Glutamatergic neuron (in vitro differentiated cells): ENCODE data around the gene PLCD4. TPM values are rescaled to one million over a fixed set of nuclear protein-coding genes. Genes with fewer than 3 reads are reported as not detected.

ENCODE experiments used
- DNase-seq: peaks from one replicate; pipeline ENCODE4 v3.0.0; 2022
- H3K27ac Mint-ChIP-seq: one replicate; pipeline ENCODE4 v1.8.0; 2020; ENCODE audit warnings: mild to moderate bottlenecking, mixed read lengths, inconsistent platforms; ENCODE audit not compliant: unreplicated experiment
- H3K27me3 Mint-ChIP-seq: one replicate; pipeline ENCODE4 v1.8.0; 2020; ENCODE audit warnings: mild to moderate bottlenecking, moderate library complexity, mixed read lengths, inconsistent platforms; ENCODE audit not compliant: unreplicated experiment
- H3K36me3 Mint-ChIP-seq: one replicate; pipeline ENCODE4 v1.8.0; 2020; ENCODE audit warnings: mild to moderate bottlenecking, mixed read lengths, inconsistent platforms; ENCODE audit not compliant: unreplicated experiment
- H3K4me1 Mint-ChIP-seq: one replicate; pipeline ENCODE4 v1.8.0; 2020; ENCODE audit warnings: mild to moderate bottlenecking, low read depth, mixed read lengths, inconsistent platforms; ENCODE audit not compliant: unreplicated experiment
- H3K4me3 Mint-ChIP-seq: one replicate; pipeline ENCODE4 v1.8.0; 2020; ENCODE audit warnings: mild to moderate bottlenecking, mixed read lengths, inconsistent platforms; ENCODE audit not compliant: unreplicated experiment
- H3K9me3 Mint-ChIP-seq: one replicate; pipeline ENCODE4 v1.8.0; 2020; ENCODE audit warnings: mild to moderate bottlenecking, moderate library complexity, mixed read lengths, inconsistent platforms; ENCODE audit not compliant: unreplicated experiment
- CTCF ChIP-seq: fragments of 200-600 bp; sonication (generic); IDR thresholded peaks from one replicate; pipeline ENCODE4 v1.5.0; 2021; ENCODE audit not compliant: partially characterized antibody, unreplicated experiment
- total RNA-seq: library from RNA; stranded (reverse); fragmentation: NEBNext Ultra II Directional; extraction: Animal tissue kit (Norgen Biotek cat#: 25700); gene quantifications from one replicate; pipeline ENCODE4 v1.2.1, GENCODE V29; 2021; ENCODE audit not compliant: unreplicated experiment

PLCD4 gene
- total RNA-seq, 1 donor from 2014 or later: 1.9 TPM

GRCh38 chr2:218648787-218649100, 41.0 kb downstream of the PLCD4 start:
- Mint-ChIP-seq H3K4me3 (no peak overlapping the region), H3K36me3 (no peaks in the 10 kb centered on the region), H3K27me3 (no peaks in the 10 kb centered on the region), H3K27ac (no peak overlapping the region), H3K9me3 (no peaks in the 10 kb centered on the region), H3K4me1 (no peaks in the 10 kb centered on the region)
- peak; percentile 25 for TF ChIP-seq CTCF
- DNase-seq: no peak

- Mint-ChIP-seq H3K27ac (no peak overlapping the region), H3K36me3 (no peaks in the 10 kb centered on the region), H3K9me3 (peaks cover 5% of the 10 kb centered on the region), H3K4me3 (no peak overlapping the region), H3K27me3 (peaks cover 4% of the 10 kb centered on the region), H3K4me1 (peaks cover 6% of the 10 kb centered on the region)
- no peak for DNase-seq
- TF ChIP-seq CTCF: no peak
These were observed 48.1 kb downstream of the PLCD4 start for GRCh38 chr2:218655751-218656150.

GRCh38 chr2:218658671-218659257, 51.1 kb downstream of the PLCD4 start:
- H3K4me3 Mint-ChIP-seq: peak overlapping the region; percentile 100
- DNase-seq: peak; percentile 58
- peaks cover 11% of the 10 kb centered on the region for H3K27me3 Mint-ChIP-seq
- H3K36me3 Mint-ChIP-seq: no peaks in the 10 kb centered on the region
- H3K4me1 Mint-ChIP-seq: peaks cover 6% of the 10 kb centered on the region
- H3K27ac Mint-ChIP-seq: peak overlapping the region; percentile 83
- TF ChIP-seq CTCF: peak; percentile 58
- peaks cover 7% of the 10 kb centered on the region for H3K9me3 Mint-ChIP-seq

GRCh38 chr2:218659258-218659987, 51.7 kb downstream of the PLCD4 start, which contains the start of the genes BCS1L and ZNF142:
Gene BCS1L (plus strand): TSS chr2:218659683. CDS start chr2:218660988, 1,305 bp downstream.
Gene ZNF142 (minus strand): TSS chr2:218659623. CDS start chr2:218656429, 3,194 bp downstream.
- TF ChIP-seq CTCF: no peak
- Mint-ChIP-seq H3K4me1 (peaks cover 6% of the 10 kb centered on the region), H3K9me3 (peaks cover 8% of the 10 kb centered on the region), H3K36me3 (peaks cover 2% of the 10 kb centered on the region), H3K4me3 (peak within 1 kb of the TSS; percentile 100), H3K27ac (peak within 1 kb of the TSS; percentile 83), H3K27me3 (peaks cover 11% of the 10 kb centered on the region)
- DNase-seq: peak; percentile 95

- Mint-ChIP-seq H3K9me3 (peaks cover 10% of the 10 kb centered on the region), H3K27ac (peak overlapping the region; percentile 83), H3K27me3 (peaks cover 11% of the 10 kb centered on the region), H3K4me1 (peaks cover 6% of the 10 kb centered on the region), H3K4me3 (peak overlapping the region; percentile 100), H3K36me3 (peaks cover 3% of the 10 kb centered on the region)
- no peak for DNase-seq
- TF ChIP-seq CTCF: no peak
These were observed 52.3 kb downstream of the PLCD4 start for GRCh38 chr2:218659988-218660358.
